GM21786 (cell line): ENCODE results near the gene INPP5A.
"Not testable (repeated sequence)": the region's sequence is repeated elsewhere in the genome, so short reads cannot be mapped to it uniquely, and the experiment has no call there.

Source experiments
- ATAC-seq: cut with Tn5 transposase; IDR thresholded peaks from one replicate; pipeline ENCODE4 v1.9.1; 2021; ENCODE audit not compliant: unreplicated experiment

Gene INPP5A

GRCh38 chr10:132670546-132671227 is 133.1 kb downstream of the INPP5A start:
- ATAC-seq, result no peak

DNA sequence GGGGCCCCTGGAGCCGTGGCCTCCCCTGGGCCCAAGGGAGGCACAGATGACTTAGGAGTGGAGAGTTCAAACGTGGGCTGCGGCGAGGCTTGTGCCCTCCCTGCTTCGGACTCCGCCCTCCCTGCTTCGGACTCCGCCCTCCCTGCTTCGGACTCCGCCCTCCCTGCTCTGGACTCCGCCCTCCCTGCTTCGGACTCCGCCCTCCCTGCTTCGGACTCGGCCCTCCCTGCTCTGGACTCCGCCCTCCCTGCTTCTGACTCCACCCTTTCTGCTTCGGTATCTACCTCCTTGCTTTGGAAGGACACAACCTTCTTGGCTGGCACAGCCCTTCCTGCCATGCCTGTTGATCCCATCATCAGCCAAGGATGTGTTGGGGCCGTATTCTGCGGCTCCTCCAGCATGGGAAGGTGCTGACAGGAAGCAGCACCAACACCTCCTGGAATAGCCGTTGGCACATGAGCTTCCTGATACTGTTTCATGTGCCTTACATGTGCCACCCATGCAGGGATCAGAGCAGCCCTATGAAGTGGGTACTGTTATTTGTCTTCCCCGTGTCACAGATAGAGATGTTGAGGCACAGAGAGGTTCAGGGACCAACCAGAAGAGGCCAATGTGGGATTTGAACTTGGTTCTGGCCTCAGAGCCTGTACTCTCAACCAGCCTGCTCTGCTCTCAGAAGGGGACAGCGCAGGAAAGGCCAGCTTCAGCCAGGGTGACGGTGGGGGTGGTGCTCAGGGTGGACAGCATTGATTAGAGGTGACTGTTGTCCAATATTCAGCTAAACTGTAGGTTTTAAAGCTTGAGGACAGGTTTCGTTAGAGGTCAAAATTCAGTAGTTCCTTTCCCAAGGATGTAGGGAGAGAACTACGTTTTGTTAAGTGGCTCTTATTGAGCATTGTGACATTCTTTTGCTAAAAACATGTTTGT is 133.9 kb downstream of the INPP5A start:
- ATAC-seq, result no peak

DNA sequence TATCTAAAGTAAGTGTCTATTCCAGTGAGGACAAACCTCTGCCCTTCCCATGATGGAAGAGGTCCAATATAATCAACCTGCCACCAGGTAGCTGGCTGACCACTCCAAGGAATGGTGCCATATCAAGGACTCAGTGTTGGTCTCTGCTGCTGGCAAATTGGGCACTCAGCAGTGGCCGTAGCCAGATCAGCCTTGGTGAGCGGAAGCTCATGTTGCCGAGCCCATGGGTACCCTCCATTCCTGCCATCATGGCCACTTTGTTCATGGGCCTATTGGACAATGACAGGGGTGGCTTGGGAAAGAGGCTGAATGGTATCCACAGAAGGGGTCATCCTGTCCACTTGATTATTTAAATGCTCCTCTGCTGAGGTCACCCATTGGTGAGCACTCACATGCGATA is 136.2 kb downstream of the INPP5A start:
- ATAC-seq, result not testable (repeated sequence)

DNA sequence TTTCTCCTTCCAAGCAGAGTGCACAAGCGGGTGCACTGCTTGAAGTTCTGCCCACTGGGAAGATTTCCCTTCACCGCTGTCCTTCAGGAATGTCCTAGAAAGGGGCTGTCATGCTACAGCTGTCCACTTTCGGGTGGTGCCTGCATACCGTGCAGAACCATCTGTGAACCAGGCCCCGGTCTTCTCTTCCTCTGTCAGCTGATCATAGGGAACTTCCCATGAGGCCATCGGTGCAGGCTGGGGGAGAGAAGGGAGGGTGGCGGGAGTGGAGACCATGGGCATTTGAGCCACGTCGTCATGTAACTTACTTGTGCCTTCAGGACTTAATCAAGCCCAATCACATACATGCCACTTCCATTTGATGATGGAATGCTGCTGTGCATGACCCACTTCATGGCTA is 136.7 kb downstream of the INPP5A start:
- ATAC-seq, result no peak

GRCh38 chr10:132675031-132675740 is 137.6 kb downstream of the INPP5A start:
- ATAC-seq, result no peak

DNA sequence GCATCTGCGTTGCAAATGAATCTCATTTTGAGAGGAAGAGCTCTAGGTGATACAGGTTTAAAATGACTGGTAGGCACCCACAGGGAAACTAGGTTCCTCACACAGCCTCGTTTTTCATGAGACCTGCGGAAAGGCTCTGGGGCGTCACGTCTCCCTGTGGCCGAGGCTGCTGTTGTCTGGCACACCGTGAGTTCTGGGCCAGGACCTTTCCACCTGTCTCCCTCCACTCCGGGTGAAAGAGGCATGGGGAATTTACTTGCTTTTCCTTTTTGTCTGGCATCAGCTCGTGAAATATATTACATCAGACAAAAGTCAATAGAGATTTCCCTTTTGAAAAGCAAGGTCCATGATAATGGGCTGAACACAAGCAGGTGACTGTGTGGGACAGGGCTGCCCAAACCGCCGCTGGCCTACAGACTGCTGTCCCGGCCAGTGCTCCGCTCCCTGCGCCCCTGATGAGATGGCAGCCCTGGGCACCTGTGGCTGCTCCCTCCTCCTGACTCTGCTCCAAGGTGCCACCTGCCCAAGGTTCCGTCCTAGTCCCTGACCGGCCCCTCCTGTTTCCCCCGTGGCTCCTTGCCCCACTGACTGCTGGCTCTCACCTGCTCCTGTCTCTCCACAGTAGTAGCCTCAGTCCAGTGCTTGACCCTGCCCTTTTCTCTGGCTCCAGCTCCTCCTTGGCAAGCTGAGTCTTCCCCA is 138.8 kb downstream of the INPP5A start:
- no peak for ATAC-seq

- ATAC-seq, result no peak
These were observed 139.5 kb downstream of the INPP5A start for GRCh38 chr10:132677096-132677472.

GRCh38 chr10:132677473-132678227 is 140.1 kb downstream of the INPP5A start:
- no peak for ATAC-seq

DNA sequence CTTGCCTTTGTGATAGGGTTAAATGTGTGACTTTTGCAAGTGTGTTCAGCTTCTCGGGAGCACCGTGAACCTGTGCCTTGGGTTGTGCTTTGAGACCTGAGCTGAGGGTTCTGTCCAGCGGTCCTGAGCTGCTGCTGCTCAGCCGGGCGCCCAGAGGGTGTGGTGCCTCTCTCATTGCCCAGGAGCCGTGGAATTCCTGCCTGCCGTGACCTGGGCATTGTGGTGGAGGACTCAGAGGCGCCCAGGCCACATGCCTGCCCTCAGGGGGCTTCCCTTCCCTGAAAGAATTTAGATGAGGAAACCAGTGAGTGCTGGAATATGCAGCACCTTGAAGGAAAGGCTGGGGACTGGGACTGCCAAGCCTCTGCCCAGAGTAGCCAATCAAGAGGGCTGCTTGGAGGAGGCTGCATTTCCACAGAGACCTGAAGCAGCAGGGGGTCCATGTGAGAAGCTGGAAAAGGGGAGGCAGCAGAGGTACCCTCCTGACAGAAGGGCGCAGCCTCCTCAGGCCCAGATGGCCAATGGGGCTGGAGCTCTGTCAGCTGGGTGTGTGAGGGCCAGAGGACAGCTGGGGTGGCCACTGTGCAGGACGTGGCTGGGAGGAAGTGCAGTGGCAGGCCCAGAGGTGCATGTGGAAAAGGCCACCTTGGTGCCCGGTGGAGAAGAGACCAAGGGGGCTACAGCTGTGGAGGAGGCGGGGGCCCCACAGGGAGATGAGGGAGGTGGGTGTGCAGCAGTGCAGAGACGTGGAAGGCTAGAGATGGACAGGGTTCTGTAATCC is 141.0 kb downstream of the INPP5A start:
- ATAC-seq, result no peak

GRCh38 chr10:132679217-132679595 is 141.6 kb downstream of the INPP5A start:
- ATAC-seq, result no peak

- no peak for ATAC-seq
These were observed 142.1 kb downstream of the INPP5A start for GRCh38 chr10:132679640-132680039.

DNA sequence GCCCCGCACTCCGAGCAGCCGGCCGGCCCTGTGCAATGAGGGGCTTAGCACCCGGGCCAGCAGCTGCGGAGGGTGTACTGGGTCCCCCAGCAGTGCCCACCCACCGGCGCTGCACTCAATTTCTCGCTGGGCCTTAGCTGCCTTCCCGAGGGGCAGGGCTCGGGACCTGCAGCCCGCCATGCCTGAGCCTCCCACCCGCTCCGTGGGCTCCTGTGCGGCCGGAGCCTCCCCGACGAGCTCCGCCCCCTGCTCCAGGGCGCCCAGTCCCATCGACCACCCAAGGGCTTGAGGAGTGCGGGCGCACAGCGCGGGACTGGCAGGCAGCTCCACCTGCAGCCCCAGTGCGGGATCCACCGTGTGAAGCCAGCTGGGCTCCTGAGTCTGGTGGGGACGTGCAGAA is 143.2 kb downstream of the INPP5A start:
- not testable (repeated sequence) for ATAC-seq

- ATAC-seq, result no peak
These were observed 144.5 kb downstream of the INPP5A start for GRCh38 chr10:132681858-132682755.

GRCh38 chr10:132684164-132684891 is 146.7 kb downstream of the INPP5A start:
- peak; percentile 71 for ATAC-seq

DNA sequence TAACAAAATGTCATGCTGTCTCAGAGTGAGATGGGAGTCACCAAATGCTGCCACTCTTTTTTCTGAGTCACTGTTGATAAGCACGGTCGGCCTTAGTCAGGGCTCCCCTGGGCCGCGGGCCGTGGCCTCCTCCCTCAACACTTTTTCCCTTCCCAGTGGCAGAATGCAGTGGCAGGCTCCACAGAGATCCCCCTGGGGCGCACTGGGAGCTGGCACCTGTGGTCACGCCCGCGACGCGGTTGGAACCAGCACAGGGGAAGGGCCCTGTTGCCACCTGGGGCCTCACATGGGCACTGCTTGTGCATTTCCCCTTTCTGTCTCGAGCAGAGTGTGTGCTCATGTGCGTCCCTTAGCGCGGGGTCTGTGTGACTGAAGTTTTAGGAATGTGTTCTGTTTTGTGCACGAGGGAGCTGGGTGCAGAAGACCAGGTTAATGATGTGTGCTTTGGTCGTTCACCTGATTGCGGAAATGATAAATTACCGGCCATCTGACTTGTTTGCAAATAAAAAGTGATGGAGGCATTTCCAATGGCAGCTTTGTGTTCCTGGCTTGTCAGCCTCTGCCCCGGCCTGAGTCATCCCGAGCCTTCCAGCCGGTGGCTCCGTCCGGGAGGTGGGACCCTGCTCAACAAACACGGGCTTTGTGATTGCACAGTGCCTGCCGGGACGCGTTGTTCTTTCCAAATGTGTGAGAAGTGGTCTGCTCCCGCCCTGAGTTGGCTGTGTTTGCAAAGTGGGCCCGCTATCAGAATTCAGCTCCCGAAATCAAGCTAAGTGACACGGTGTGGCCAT is 147.7 kb downstream of the INPP5A start:
- no peak for ATAC-seq

GRCh38 chr10:132685921-132686680 is 148.5 kb downstream of the INPP5A start:
- ATAC-seq, result no peak
